Gastrocnemius medialis (tissue), 4 donors: ENCODE measurements around the gene TUBA3E.

Experiments used
- POLR2A ChIP-seq, 2 donors: fragments of 450-650 bp; IDR thresholded peaks; one replicate each; pipeline ENCODE4 v1.6.1; 2017; ENCODE audit warnings: antibody characterized with exemption in 2 of 2, mild to moderate bottlenecking in 2 of 2, moderate library complexity in 2 of 2
- TF ChIP-seq, protein P1 (sequence below), 5 experiments: fragments of 450-650 bp in 3 of 5; fragments of 200-600 bp in 2 of 5; sonication (generic) in 2 of 5; IDR thresholded peaks in 4 of 5; conservative IDR thresholded peaks in 1 of 5; 1 replicate in 4 of 5; 2 replicates in 1 of 5; pipeline ENCODE4 v1.5.1; 2016 to 2019; ENCODE audit warnings: antibody characterized with exemption in 5 of 5, mild to moderate bottlenecking in 3 of 5, moderate library complexity in 3 of 5

DNA sequence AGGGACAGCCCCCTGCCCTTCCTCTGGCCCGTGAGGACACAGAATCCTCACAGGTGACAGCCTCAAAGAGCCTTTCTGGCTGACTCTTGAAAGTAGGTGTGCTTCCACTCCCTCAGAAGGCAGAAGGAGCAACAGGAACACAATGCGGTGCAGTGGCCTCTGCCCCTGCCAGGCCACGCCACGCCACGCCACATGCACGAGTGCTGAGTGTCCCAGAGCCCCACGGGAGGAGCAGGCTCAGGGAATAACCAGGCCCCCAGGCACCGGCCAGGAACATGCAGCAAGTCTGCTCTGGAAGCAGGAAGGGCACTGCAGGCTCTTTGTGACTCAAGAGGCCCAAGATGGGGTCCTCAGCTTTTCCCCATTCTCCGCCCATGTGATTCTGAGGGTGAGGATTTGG lies 35.3 kb downstream of the TUBA3E start:
- TF ChIP-seq, protein P1, sequence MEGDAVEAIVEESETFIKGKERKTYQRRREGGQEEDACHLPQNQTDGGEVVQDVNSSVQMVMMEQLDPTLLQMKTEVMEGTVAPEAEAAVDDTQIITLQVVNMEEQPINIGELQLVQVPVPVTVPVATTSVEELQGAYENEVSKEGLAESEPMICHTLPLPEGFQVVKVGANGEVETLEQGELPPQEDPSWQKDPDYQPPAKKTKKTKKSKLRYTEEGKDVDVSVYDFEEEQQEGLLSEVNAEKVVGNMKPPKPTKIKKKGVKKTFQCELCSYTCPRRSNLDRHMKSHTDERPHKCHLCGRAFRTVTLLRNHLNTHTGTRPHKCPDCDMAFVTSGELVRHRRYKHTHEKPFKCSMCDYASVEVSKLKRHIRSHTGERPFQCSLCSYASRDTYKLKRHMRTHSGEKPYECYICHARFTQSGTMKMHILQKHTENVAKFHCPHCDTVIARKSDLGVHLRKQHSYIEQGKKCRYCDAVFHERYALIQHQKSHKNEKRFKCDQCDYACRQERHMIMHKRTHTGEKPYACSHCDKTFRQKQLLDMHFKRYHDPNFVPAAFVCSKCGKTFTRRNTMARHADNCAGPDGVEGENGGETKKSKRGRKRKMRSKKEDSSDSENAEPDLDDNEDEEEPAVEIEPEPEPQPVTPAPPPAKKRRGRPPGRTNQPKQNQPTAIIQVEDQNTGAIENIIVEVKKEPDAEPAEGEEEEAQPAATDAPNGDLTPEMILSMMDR (IDR thresholded peaks at IDR 0.05 in 4 of 5, conservative IDR thresholded peaks at IDR 0.05 in 1 of 5) = no peak
- no peak for TF ChIP-seq POLR2A (IDR thresholded peaks at IDR 0.05)
